ENCODE results near the gene LIMS1.
"Not testable (repeated sequence)": the region's sequence is repeated elsewhere in the genome, so short reads cannot be mapped to it uniquely, and the experiment has no call there.

The LIMS1 gene

GRCh38 chr2:108553209-108553919 is 19.1 kb downstream of the LIMS1 start:
- DNase-seq = no peak

GRCh38 chr2:108554528-108554927 is 20.3 kb downstream of the LIMS1 start:
- no peak for DNase-seq

GRCh38 chr2:108555572-108555971 is 21.3 kb downstream of the LIMS1 start:
- no peak for DNase-seq

GRCh38 chr2:108556581-108556980 is 22.3 kb downstream of the LIMS1 start:
- DNase-seq = not testable (repeated sequence)

- DNase-seq = no peak
Observed at GRCh38 chr2:108560241-108560811, 26.1 kb downstream of the LIMS1 start.

GRCh38 chr2:108560895-108561530 is 26.7 kb downstream of the LIMS1 start:
- no peak for DNase-seq

GRCh38 chr2:108562274-108562673 is 28.0 kb downstream of the LIMS1 start:
- no peak for DNase-seq

GRCh38 chr2:108564510-108564909 is 30.2 kb downstream of the LIMS1 start:
- DNase-seq = no peak

GRCh38 chr2:108565778-108566375 is 31.6 kb downstream of the LIMS1 start:
- DNase-seq = no peak

- peak; percentile 82 for DNase-seq
Observed at GRCh38 chr2:108570416-108570815, 36.1 kb downstream of the LIMS1 start.

- DNase-seq = peak; percentile 57
Observed at GRCh38 chr2:108571286-108571685, 37.0 kb downstream of the LIMS1 start.

GRCh38 chr2:108573061-108573460 is 38.8 kb downstream of the LIMS1 start:
- peak; percentile 88 for DNase-seq

- DNase-seq = no peak
Observed at GRCh38 chr2:108574332-108574731, 40.1 kb downstream of the LIMS1 start.

GRCh38 chr2:108575132-108575966 is 41.1 kb downstream of the LIMS1 start:
- peak; percentile 94 for DNase-seq

- no peak for DNase-seq
Observed at GRCh38 chr2:108577099-108577498, 42.8 kb downstream of the LIMS1 start.

GRCh38 chr2:108579623-108580022 is 45.4 kb downstream of the LIMS1 start:
- peak; percentile 74 for DNase-seq

- no peak for DNase-seq
Observed at GRCh38 chr2:108580050-108580449, 45.8 kb downstream of the LIMS1 start.

- DNase-seq = peak; percentile 70
Observed at GRCh38 chr2:108583903-108584520, 49.7 kb downstream of the LIMS1 start.

- no peak for DNase-seq
Observed at GRCh38 chr2:108585436-108585835, 51.2 kb downstream of the LIMS1 start.

- peak; percentile 67 for DNase-seq
Observed at GRCh38 chr2:108586116-108586515, 51.8 kb downstream of the LIMS1 start.

GRCh38 chr2:108586631-108587030 is 52.4 kb downstream of the LIMS1 start:
- no peak for DNase-seq

GRCh38 chr2:108587621-108588020 is 53.4 kb downstream of the LIMS1 start:
- peak; percentile 76 for DNase-seq
